Adrenal gland (tissue), 12 donors: ENCODE results near the gene PPT1. TPM values are rescaled to one million over a fixed set of nuclear protein-coding genes. Genes with fewer than 3 reads are reported as not detected.

ENCODE experiments used
- DNase-seq, 7 donors: peaks; one replicate each; pipeline ENCODE4 v3.0.0-alpha.2; 2019 to 2020
- H3K27ac ChIP-seq, 5 donors: fragments of 200-600 bp; sonication (generic) in 4 of 5; 1 replicate in 3 of 5; 2 replicates in 2 of 5; pipeline versions ENCODE4 v1.5.1 to v1.8.0; 2016 to 2020; ENCODE audit warnings: mild to moderate bottlenecking in 1 of 5
- H3K27me3 ChIP-seq: fragments of 200-600 bp; 2 replicates; pipeline ENCODE4 v1.8.0; 2021
- H3K36me3 ChIP-seq, 2 donors: fragments of 200-600 bp; replicated peaks in 1 of 2; 1 replicate in 1 of 2; 2 replicates in 1 of 2; pipeline versions ENCODE4 v1.5.1 to v1.8.0; 2018 to 2022
- H3K4me1 ChIP-seq, 2 donors: fragments of 200-600 bp; replicated peaks in 1 of 2; 1 replicate in 1 of 2; 2 replicates in 1 of 2; pipeline versions ENCODE4 v1.5.1 to v1.8.0; 2018 to 2021
- H3K4me3 ChIP-seq, 4 donors: fragments of 200-600 bp; sonication (generic) in 3 of 4; one replicate each; pipeline ENCODE4 v1.5.1; 2016 to 2018
- H3K9me3 ChIP-seq, 3 donors: fragments of 200-600 bp; sonication (generic) in 1 of 3; replicated peaks in 1 of 3; 1 replicate in 2 of 3; 2 replicates in 1 of 3; pipeline versions ENCODE4 v1.5.1 to v1.8.0; 2016 to 2021
- CTCF ChIP-seq, 6 experiments: fragments of 450-650 bp in 4 of 6; fragments of 200-600 bp in 2 of 6; sonication (generic) in 1 of 6; IDR thresholded peaks; 1 replicate in 5 of 6; 2 replicates in 1 of 6; pipeline versions ENCODE4 v1.5.1 to v1.8.0; 2016 to 2021; ENCODE audit warnings: antibody characterized with exemption in 6 of 6, mild to moderate bottlenecking in 2 of 6, moderate library complexity in 1 of 6
- POLR2A ChIP-seq, 2 donors: fragments of 450-650 bp; IDR thresholded peaks; one replicate each; pipeline ENCODE4 v1.6.1; 2017; ENCODE audit warnings: antibody characterized with exemption in 2 of 2, mild to moderate bottlenecking in 2 of 2, moderate library complexity in 1 of 2
- WGBS, 4 donors: extraction: QIAGEN DNeasy Blood & Tissue Kit in 2 of 4; methylation state at CpG; one replicate each; pipeline versions ENCODE4 v1.1.5 to v1.1.7; 2013 to 2017; 5-methylcytosine and 5-hydroxymethylcytosine counted together
- intact Hi-C, 2 donors: fragments of 100-400 bp; cut with DNase I; formaldehyde crosslinking; loops; one replicate each; pipeline versions ENCODE4 v1.14.1 to v1.15.0; 2022 to 2023
- polyA plus RNA-seq, 3 donors: library from polyadenylated mRNA; stranded (reverse); fragments of 200-250 nt in 2 of 3; fragments of 350-450 nt in 1 of 3; fragmentation: Illumina TruSeq in 1 of 3; extraction: RNeasy Lipid Tissue Mini Kit (QIAGEN cat#74804) in 1 of 3; gene quantifications; one replicate each; pipeline ENCODE4 v1.2.3, GENCODE V29; 2013 to 2014
- total RNA-seq, 9 donors: library from RNA; depleted of rRNA in 4 of 9; stranded (reverse); fragments of >200 nt in 4 of 9; fragments of 120-200 nt in 1 of 9; fragmentation: NEBNext Ultra II Directional in 1 of 9; extraction: Animal tissue kit (Norgen Biotek cat#: 25700) in 1 of 9; gene quantifications; one replicate each; pipeline versions ENCODE4 v1.1.0 to v1.2.4, GENCODE V29; 2013 to 2023
- donor health status: healthy with polysubstance abuse.
- donor health status: Bipolar disorder and iron deficiency.
- donor health status: DM: yes; HTN: yes; CAD: no.
- donor health status: DM: no; HTN: no; CAD: no.
- donor health status: DM: no; HTN: no; CAD: no.
- donor health status: DM: yes; HTN: yes; CAD: no.

PPT1 gene
- total and polyA plus RNA-seq, 12 donors = 55.3 to 136 (median 76.6) TPM

GRCh38 chr1:40102038-40102437 is 5.0 kb upstream of the PPT1 start:
- Histone ChIP-seq H3K9me3 (peaks cover 0 to 9% (median 0%) of the 10 kb centered on the region in 3 donors), H3K4me3 (no peak overlapping the region), H3K4me1 (peaks cover 0 to 5% of the 10 kb centered on the region in 2 donors), H3K36me3 (no peaks in the 10 kb centered on the region), H3K27me3 (no peaks in the 10 kb centered on the region), H3K27ac (no peak overlapping the region)
- 36 to 58% (median 47%) methylated on average over 1 of the region's 1 CpG for WGBS, 4 donors
- no peak for TF ChIP-seq POLR2A (IDR thresholded peaks at IDR 0.05)
- no peak for TF ChIP-seq CTCF (IDR thresholded peaks at IDR 0.05)
- DNase-seq = no peak
- intact Hi-C loops = no loop called here

GRCh38 chr1:40096646-40096976 is 441 bp downstream of the PPT1 start:
- peaks cover 0 to 11% of the 10 kb centered on the region in 2 donors for H3K4me1 ChIP-seq
- peak overlapping the region in 3 of 5 donors; percentile 35 to 81 (median 51) for H3K27ac ChIP-seq
- H3K4me3 ChIP-seq = peak overlapping the region in 3 of 4 donors; percentile 50 to 79 (median 71)
- no peak for DNase-seq
- H3K9me3 ChIP-seq = no peaks in the 10 kb centered on the region
- WGBS, 4 donors = 10 to 13% (median 12%) methylated on average over 9 of the region's 9 CpGs
- H3K27me3 ChIP-seq = no peaks in the 10 kb centered on the region
- no peak for TF ChIP-seq CTCF (IDR thresholded peaks at IDR 0.05)
- TF ChIP-seq POLR2A (IDR thresholded peaks at IDR 0.05) = no peak
- peaks cover 0 to 3% of the 10 kb centered on the region in 2 donors for H3K36me3 ChIP-seq
- intact Hi-C loops = no loop called here

- H3K4me3 ChIP-seq = no peak overlapping the region
- peaks cover 0 to 11% of the 10 kb centered on the region in 2 donors for H3K36me3 ChIP-seq
- WGBS, 4 donors = 89 to 94% (median 92%) methylated on average over 3 of the region's 3 CpGs
- H3K4me1 ChIP-seq = peaks cover 0 to 11% of the 10 kb centered on the region in 2 donors
- intact Hi-C loops = no loop called here
- no peaks in the 10 kb centered on the region for H3K27me3 ChIP-seq
- H3K27ac ChIP-seq = no peak overlapping the region
- TF ChIP-seq POLR2A (IDR thresholded peaks at IDR 0.05) (no peak), CTCF (IDR thresholded peaks at IDR 0.05) (no peak)
- H3K9me3 ChIP-seq = no peaks in the 10 kb centered on the region
- no peak for DNase-seq
Observed at GRCh38 chr1:40095806-40096205, 1.2 kb downstream of the PPT1 start.

- Histone ChIP-seq H3K36me3 (peaks cover 0 to 23% of the 10 kb centered on the region in 2 donors), H3K9me3 (no peaks in the 10 kb centered on the region), H3K27me3 (no peaks in the 10 kb centered on the region), H3K27ac (peak overlapping the region in 2 of 5 donors; percentile 24 to 71), H3K4me3 (no peak overlapping the region), H3K4me1 (peaks cover 0 to 11% of the 10 kb centered on the region in 2 donors)
- WGBS, 4 donors = 55 to 63% (median 59%) methylated on average over 4 of the region's 4 CpGs
- DNase-seq = no peak
- intact Hi-C loops = no loop called here
- no peak for TF ChIP-seq POLR2A (IDR thresholded peaks at IDR 0.05)
Observed at GRCh38 chr1:40094466-40095110, 2.5 kb downstream of the PPT1 start.
